PC-3 (cell line): ENCODE measurements around the gene KAT2A.

ENCODE experiments used
- EZH2 ChIP-seq: fragments of 300-600 bp; sonication (generic); IDR thresholded peaks from one replicate; pipeline ENCODE4 v1.6.1; 2017; ENCODE audit warnings: antibody characterized with exemption, mild to moderate bottlenecking, low read length; ENCODE audit not compliant: unreplicated experiment
- EZH2phosphoT487 ChIP-seq: fragments of 300-600 bp; sonication (generic); IDR thresholded peaks from 2 replicates; pipeline ENCODE4 v1.6.1; 2018; ENCODE audit warnings: mild to moderate bottlenecking, antibody characterized with exemption, low read length, borderline replicate concordance
- TF ChIP-seq, protein P1 (sequence below): fragments of 300-600 bp; sonication (generic); conservative IDR thresholded peaks from 2 replicates; pipeline ENCODE4 v1.5.1; 2017; ENCODE audit warnings: antibody characterized with exemption, low read depth, mild to moderate bottlenecking, low read length

GRCh38 chr17:42097691-42098631 is 23.2 kb downstream of the KAT2A start, which contains the start of gene ZNF385C:
- TF ChIP-seq EZH2phosphoT487 (no peak), EZH2 (no peak)
- TF ChIP-seq, protein P1, sequence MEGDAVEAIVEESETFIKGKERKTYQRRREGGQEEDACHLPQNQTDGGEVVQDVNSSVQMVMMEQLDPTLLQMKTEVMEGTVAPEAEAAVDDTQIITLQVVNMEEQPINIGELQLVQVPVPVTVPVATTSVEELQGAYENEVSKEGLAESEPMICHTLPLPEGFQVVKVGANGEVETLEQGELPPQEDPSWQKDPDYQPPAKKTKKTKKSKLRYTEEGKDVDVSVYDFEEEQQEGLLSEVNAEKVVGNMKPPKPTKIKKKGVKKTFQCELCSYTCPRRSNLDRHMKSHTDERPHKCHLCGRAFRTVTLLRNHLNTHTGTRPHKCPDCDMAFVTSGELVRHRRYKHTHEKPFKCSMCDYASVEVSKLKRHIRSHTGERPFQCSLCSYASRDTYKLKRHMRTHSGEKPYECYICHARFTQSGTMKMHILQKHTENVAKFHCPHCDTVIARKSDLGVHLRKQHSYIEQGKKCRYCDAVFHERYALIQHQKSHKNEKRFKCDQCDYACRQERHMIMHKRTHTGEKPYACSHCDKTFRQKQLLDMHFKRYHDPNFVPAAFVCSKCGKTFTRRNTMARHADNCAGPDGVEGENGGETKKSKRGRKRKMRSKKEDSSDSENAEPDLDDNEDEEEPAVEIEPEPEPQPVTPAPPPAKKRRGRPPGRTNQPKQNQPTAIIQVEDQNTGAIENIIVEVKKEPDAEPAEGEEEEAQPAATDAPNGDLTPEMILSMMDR: no peak
